ENCODE measurements around the gene GNAI3. TPM values are rescaled to one million over a fixed set of nuclear protein-coding genes. Genes with fewer than 3 reads are reported as not detected.

The GNAI3 gene
- total RNA-seq, 2 donors from 2014 or later, result 2.6 to 2.8 TPM

DNA sequence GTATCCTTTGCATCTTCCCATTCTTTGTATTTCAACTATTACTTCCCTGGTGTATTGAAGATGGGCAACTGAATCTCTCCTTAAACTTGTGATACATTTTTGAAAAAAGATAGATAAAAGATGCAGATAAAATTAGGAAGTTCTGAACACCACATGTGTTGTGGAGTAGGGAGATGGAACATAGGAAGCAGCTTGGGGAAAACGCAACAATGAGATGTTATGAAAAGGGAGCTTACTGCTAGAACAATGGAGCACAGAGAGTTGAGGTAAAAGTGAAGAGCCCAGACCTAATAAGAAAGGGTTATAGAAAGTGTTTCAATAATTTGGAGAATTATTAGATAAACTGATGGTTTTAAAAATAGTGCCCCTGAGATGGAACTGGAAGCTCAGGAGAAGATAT lies 20.9 kb downstream of the GNAI3 start:
- Histone ChIP-seq H3K36me3 (no peaks in the 10 kb centered on the region), H3K27ac (no peak overlapping the region), H3K9me3 (no peaks in the 10 kb centered on the region), H3K27me3 (no peaks in the 10 kb centered on the region), H3K4me1 (peaks cover 0 to 77% of the 10 kb centered on the region in 2 donors), H3K4me3 (no peak overlapping the region)
- TF ChIP-seq, protein P1, sequence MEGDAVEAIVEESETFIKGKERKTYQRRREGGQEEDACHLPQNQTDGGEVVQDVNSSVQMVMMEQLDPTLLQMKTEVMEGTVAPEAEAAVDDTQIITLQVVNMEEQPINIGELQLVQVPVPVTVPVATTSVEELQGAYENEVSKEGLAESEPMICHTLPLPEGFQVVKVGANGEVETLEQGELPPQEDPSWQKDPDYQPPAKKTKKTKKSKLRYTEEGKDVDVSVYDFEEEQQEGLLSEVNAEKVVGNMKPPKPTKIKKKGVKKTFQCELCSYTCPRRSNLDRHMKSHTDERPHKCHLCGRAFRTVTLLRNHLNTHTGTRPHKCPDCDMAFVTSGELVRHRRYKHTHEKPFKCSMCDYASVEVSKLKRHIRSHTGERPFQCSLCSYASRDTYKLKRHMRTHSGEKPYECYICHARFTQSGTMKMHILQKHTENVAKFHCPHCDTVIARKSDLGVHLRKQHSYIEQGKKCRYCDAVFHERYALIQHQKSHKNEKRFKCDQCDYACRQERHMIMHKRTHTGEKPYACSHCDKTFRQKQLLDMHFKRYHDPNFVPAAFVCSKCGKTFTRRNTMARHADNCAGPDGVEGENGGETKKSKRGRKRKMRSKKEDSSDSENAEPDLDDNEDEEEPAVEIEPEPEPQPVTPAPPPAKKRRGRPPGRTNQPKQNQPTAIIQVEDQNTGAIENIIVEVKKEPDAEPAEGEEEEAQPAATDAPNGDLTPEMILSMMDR (IDR thresholded peaks at IDR 0.05), result no peak
- no peak for DNase-seq (ENCODE audit: low spot score)

DNA sequence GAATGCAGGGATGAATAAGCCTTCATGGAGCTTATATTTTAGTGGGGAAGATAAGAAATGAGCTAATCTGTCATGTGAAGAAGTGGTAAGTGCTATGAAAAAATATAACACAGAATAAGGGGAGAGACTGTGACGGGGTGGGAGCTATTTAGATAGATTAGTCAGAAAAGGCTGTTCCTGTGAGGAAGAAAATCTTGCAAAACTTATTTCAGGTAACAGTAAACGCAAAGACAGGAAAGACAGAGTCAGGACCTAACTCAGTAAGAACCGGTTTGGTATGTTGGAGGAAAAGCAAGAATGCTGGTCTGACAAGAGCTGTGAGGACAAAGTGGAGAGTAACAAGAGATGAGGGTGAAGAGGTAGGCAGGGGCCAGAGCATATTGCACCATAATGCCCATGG lies 22.0 kb downstream of the GNAI3 start:
- Histone ChIP-seq H3K4me1 (peaks cover 0 to 69% of the 10 kb centered on the region in 2 donors), H3K36me3 (no peaks in the 10 kb centered on the region), H3K27me3 (no peaks in the 10 kb centered on the region), H3K9me3 (no peaks in the 10 kb centered on the region), H3K27ac (peak overlapping the region in 1 of 2 donors; percentile 62), H3K4me3 (no peak overlapping the region)
- no peak for DNase-seq (ENCODE audit: low spot score)
- TF ChIP-seq, protein P1 (IDR thresholded peaks at IDR 0.05), result no peak

DNA sequence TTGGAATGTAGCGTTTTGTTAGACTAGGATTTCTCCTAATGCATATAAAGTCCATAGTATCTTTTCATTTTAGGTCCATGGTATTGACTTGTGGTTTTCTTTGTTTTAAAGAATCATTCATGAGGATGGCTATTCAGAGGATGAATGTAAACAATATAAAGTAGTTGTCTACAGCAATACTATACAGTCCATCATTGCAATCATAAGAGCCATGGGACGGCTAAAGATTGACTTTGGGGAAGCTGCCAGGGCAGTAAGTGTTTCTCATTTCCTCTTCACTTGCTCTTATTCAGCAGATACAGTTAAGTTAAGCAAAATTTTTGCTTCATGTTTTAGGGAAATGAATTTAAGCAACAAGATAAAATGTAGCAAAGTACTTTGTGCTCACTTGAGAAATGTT lies 25.4 kb downstream of the GNAI3 start:
- Histone ChIP-seq H3K36me3 (peaks cover 2% of the 10 kb centered on the region), H3K4me3 (no peak overlapping the region), H3K9me3 (no peaks in the 10 kb centered on the region), H3K27ac (no peak overlapping the region), H3K27me3 (no peaks in the 10 kb centered on the region), H3K4me1 (peaks cover 0 to 40% of the 10 kb centered on the region in 2 donors)
- TF ChIP-seq, protein P1 (IDR thresholded peaks at IDR 0.05), result no peak
- DNase-seq (ENCODE audit: low spot score), result no peak

DNA sequence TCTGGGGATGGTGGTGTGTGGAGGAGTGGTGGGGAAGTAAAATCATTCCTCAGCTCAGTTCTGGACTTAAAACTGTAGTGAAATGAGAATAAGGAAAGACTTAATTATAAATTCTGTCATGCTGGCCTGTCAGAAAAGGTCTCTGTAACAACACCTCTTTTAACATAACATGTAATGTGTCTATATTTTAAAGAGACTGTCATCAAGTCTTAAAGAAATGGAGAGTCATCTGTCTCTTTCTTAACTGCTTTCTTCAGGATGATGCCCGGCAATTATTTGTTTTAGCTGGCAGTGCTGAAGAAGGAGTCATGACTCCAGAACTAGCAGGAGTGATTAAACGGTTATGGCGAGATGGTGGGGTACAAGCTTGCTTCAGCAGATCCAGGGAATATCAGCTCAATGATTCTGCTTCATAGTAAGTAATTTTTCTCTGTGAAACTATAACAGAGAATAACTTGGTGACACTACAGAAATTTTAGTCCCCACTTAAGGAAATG lies 30.6 kb downstream of the GNAI3 start:
- TF ChIP-seq, protein P1 (IDR thresholded peaks at IDR 0.05), result no peak
- no peak for DNase-seq (ENCODE audit: low spot score)
- H3K36me3 ChIP-seq, result peaks cover 35% of the 10 kb centered on the region
- no peaks in the 10 kb centered on the region for H3K27me3 ChIP-seq
- no peaks in the 10 kb centered on the region for H3K9me3 ChIP-seq
- no peak overlapping the region for H3K27ac ChIP-seq
- H3K4me1 ChIP-seq, result peaks cover 0 to 6% of the 10 kb centered on the region in 2 donors
- H3K4me3 ChIP-seq, result no peak overlapping the region

DNA sequence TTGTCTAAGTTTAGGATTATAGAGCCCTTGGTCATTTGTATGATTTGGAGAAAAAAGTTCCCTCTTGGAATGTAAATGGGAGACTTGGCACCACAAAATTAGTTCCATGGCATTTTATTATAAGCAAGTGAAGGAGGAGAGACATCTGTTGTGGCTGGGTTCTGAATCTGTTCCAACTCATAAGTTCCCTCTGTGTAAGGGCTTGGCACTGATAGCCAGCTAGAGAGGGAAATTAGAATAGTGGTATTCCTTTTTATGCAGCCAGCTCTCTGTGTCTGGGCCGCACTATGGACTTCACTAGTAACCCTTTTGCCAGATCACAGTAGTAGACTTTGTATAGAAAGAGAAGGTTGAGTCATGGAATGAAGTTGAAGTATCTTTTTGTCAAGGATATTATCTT lies 31.1 kb downstream of the GNAI3 start:
- TF ChIP-seq, protein P1 (IDR thresholded peaks at IDR 0.05), result no peak
- DNase-seq (ENCODE audit: low spot score), result no peak
- H3K36me3 ChIP-seq, result peaks cover 40% of the 10 kb centered on the region

DNA sequence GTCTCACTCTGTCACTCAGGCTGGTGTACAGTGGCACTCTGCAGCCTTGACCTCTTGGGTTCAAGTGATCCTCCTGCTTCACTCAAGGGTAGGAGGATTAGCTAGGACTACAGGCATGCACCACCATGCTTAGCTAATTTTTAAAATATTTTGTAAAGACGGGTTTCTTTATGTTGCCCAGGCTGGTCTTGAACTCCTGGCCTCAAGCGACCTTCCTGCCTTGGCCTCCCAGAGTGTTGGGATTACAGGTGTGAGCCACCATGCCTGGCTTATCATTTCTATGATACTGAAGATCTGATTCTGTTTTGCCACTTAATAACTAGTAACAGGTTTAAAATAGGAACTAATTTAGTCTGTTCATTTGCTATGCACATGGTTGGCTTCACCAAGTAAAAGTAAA lies 33.6 kb downstream of the GNAI3 start:
- TF ChIP-seq, protein P1 (IDR thresholded peaks at IDR 0.05), result no peak
- Histone ChIP-seq H3K36me3 (peaks cover 61% of the 10 kb centered on the region), H3K4me1 (no peaks in the 10 kb centered on the region), H3K9me3 (no peaks in the 10 kb centered on the region), H3K27me3 (no peaks in the 10 kb centered on the region), H3K27ac (no peak overlapping the region), H3K4me3 (no peak overlapping the region)
- no peak for DNase-seq (ENCODE audit: low spot score)

More for the DNA sequence above, 31.1 kb downstream of the GNAI3 start:
- Histone ChIP-seq H3K4me3 (no peak overlapping the region), H3K27me3 (no peaks in the 10 kb centered on the region), H3K27ac (no peak overlapping the region), H3K4me1 (peaks cover 0 to under 1% of the 10 kb centered on the region in 2 donors), H3K9me3 (no peaks in the 10 kb centered on the region)
